ENCODE results near the gene NAXE. TPM values are rescaled to one million over a fixed set of nuclear protein-coding genes. Genes with fewer than 3 reads are reported as not detected.
A peak's percentile ranks its signal among the peaks of the same experiment; 100 is the strongest.
"Not testable (repeated sequence)": the region's sequence is repeated elsewhere in the genome, so short reads cannot be mapped to it uniquely, and the experiment has no call there.

Gene NAXE
- total and polyA plus RNA-seq, 9 donors, result 43.5 to 85.4 (median 65.4) TPM

DNA sequence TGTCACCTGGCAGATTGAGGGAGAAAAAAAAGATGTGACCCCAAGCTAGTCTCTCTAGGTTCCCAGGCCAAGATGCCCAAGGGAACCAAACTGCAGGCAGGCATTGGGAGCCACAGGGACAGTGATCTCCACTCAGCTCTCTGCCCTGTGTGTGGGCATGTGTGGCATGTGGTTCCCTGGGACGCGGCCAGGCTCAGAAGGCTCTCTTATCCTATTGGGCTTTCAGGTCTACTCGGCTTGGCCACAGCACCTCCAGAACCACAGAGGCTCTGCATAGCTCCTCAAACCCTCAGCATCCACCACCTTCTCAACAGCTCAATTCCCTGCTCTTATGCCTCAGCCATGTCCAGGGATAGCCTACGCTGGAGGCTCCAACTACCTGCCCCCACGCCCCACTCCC lies 41.2 kb upstream of the NAXE start:
- Histone ChIP-seq H3K9me3 (no peaks in the 10 kb centered on the region), H3K27ac (no peak overlapping the region), H3K4me3 (no peak overlapping the region), H3K27me3 (no peaks in the 10 kb centered on the region), H3K4me1 (ENCODE audit: insufficient read depth) (no peaks in the 10 kb centered on the region), H3K36me3 (no peaks in the 10 kb centered on the region)
- no peak for DNase-seq
- intact Hi-C loops (cut with DNase I), result no loop called here
- no peak for TF ChIP-seq POLR2A (IDR thresholded peaks at IDR 0.05)
- TF ChIP-seq, protein P1, sequence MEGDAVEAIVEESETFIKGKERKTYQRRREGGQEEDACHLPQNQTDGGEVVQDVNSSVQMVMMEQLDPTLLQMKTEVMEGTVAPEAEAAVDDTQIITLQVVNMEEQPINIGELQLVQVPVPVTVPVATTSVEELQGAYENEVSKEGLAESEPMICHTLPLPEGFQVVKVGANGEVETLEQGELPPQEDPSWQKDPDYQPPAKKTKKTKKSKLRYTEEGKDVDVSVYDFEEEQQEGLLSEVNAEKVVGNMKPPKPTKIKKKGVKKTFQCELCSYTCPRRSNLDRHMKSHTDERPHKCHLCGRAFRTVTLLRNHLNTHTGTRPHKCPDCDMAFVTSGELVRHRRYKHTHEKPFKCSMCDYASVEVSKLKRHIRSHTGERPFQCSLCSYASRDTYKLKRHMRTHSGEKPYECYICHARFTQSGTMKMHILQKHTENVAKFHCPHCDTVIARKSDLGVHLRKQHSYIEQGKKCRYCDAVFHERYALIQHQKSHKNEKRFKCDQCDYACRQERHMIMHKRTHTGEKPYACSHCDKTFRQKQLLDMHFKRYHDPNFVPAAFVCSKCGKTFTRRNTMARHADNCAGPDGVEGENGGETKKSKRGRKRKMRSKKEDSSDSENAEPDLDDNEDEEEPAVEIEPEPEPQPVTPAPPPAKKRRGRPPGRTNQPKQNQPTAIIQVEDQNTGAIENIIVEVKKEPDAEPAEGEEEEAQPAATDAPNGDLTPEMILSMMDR (IDR thresholded peaks at IDR 0.05), result no peak
- TF ChIP-seq EP300 (IDR thresholded peaks at IDR 0.05), result no peak
- 75 to 94% (median 85%) methylated on average over 5 of the region's 5 CpGs for WGBS, 3 donors

DNA sequence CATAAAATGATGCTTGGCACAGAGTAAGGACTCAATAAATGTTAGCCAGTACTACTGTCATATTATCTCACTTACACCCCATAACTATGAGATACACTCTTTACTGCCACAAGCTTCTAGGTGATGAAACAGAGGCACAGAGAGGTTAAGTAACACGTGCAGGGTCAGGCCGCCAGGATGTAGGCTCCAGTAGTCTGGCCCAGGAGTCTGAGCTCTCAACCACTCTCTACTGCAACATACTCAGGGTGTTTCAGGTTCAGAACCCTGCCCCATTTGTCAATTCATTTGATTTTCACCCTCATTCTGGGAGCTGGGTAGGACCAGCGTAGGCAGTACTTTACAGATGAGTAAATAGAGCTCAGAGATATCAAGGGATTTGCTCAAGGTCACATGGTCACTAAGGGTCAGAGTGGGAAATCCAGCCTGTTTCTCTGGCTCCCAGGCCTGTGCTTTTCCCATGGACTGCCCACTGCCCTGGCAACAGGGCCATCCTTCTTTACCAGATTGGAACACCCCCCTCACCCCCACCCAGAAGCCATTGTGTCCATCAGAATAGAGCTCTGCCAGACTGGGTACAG lies 40.4 kb upstream of the NAXE start:
- DNase-seq, result no peak
- 80 to 92% (median 90%) methylated on average over 3 of the region's 3 CpGs for WGBS, 3 donors
- TF ChIP-seq EP300 (IDR thresholded peaks at IDR 0.05) (no peak), POLR2A (IDR thresholded peaks at IDR 0.05) (no peak)
- TF ChIP-seq, protein P1 (IDR thresholded peaks at IDR 0.05), result no peak

DNA sequence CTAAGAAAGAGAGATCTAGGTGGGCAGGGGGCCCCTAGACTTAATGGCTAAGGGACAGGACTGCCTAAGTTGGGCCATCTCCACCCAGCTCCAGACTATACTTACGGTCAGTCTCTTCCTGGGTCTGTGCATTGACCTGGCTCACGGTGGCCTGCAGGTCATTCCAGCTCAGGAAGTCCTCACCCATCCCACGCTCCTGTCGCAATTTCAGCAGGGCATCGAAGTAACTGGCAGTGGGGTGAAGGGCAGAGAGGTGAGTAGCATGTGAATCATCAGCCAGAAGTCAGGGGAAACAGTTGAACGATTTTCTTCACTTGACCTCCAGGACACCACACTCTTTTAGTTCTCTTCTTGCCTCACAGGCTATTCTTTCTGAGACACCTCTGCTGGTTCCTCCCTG lies 39.7 kb upstream of the NAXE start:
- Histone ChIP-seq H3K27me3 (no peaks in the 10 kb centered on the region), H3K4me3 (no peak overlapping the region), H3K36me3 (no peaks in the 10 kb centered on the region), H3K4me1 (ENCODE audit: insufficient read depth) (no peaks in the 10 kb centered on the region), H3K9me3 (no peaks in the 10 kb centered on the region), H3K27ac (no peak overlapping the region)
- DNase-seq, result no peak
- intact Hi-C loops (cut with DNase I), result no loop called here
- 91 to 96% (median 92%) methylated on average over 6 of the region's 6 CpGs for WGBS, 3 donors
- TF ChIP-seq POLR2A (IDR thresholded peaks at IDR 0.05) (no peak), EP300 (IDR thresholded peaks at IDR 0.05) (no peak)
- TF ChIP-seq, protein P1 (IDR thresholded peaks at IDR 0.05), result no peak

More for the DNA sequence above, 40.4 kb upstream of the NAXE start:
- H3K27ac ChIP-seq, result no peak overlapping the region
- H3K4me1 ChIP-seq (ENCODE audit: insufficient read depth), result no peaks in the 10 kb centered on the region
- intact Hi-C loops (cut with DNase I), result no loop called here
- no peaks in the 10 kb centered on the region for H3K27me3 ChIP-seq
- no peaks in the 10 kb centered on the region for H3K36me3 ChIP-seq
- no peaks in the 10 kb centered on the region for H3K9me3 ChIP-seq
- H3K4me3 ChIP-seq, result no peak overlapping the region

DNA sequence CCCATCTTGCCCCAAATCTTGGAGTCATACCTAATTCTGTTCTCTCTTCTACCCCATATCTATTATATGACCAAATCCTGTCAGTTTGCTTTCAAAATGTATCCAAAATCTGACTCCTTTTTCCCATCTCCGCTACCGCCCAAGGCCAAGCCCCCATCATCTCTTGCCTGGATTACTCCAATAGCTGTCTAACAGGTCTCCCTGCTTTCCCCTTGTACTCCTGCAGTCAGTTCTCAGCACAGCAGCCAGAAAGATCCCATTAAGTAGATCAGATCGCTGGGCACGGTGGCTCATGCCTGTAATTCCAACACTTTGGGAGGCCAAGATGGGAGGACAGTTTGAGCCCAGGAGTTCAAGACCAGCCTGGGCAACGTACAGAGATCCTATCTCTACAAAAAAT lies 39.1 kb upstream of the NAXE start:
- Histone ChIP-seq H3K36me3 (no peaks in the 10 kb centered on the region), H3K4me1 (ENCODE audit: insufficient read depth) (no peaks in the 10 kb centered on the region), H3K27me3 (no peaks in the 10 kb centered on the region), H3K27ac (no peak overlapping the region), H3K4me3 (no peak overlapping the region), H3K9me3 (no peaks in the 10 kb centered on the region)
- intact Hi-C loops (cut with DNase I), result no loop called here
- 76 to 78% (median 77%) methylated on average over 5 of the region's 5 CpGs for WGBS, 3 donors
- no peak for TF ChIP-seq EP300 (IDR thresholded peaks at IDR 0.05)
- TF ChIP-seq POLR2A (IDR thresholded peaks at IDR 0.05), result no peak
- TF ChIP-seq, protein P1 (IDR thresholded peaks at IDR 0.05), result no peak
- DNase-seq, result no peak

DNA sequence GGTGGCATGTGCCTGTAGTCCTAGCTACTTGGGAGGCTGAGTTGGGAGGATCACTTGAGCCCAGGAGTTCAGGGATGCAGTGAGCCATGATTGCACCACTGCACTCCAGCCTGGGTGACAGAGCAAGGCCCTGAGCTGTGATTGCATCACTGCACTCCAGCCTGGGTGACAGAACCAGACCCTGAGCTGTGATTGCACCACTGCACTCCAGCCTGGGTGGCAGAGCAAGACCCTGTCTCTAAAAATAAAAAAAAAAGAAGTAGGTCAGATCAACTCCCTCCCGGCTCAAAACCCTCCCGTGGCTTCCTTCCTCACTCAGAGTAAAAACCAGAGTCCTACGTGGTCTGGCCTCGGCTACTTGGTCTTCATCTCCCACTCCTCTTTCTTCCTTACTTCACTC lies 38.6 kb upstream of the NAXE start:
- H3K4me1 ChIP-seq (ENCODE audit: insufficient read depth); H3K27me3 ChIP-seq; H3K36me3 ChIP-seq; intact Hi-C loops (cut with DNase I); H3K27ac ChIP-seq; H3K9me3 ChIP-seq; H3K4me3 ChIP-seq: not testable (repeated sequence)
- 91 to 93% (median 93%) methylated on average over 4 of the region's 4 CpGs for WGBS, 3 donors
- peak in 1 of 5 donors; percentile 17 for DNase-seq
